Mammary microvascular endothelial cell (primary cell): ENCODE data around the gene SERPINB1. TPM values are rescaled to one million over a fixed set of nuclear protein-coding genes. Genes with fewer than 3 reads are reported as not detected.

Experiments
- total RNA-seq: library from RNA; depleted of rRNA; stranded (reverse); fragments of >200 nt; gene quantifications from 2 replicates; pipeline ENCODE4 v1.2.3, GENCODE V29; 2015

The SERPINB1 gene
- 73.7 and 75.5 TPM in 2 replicates for total RNA-seq

DNA sequence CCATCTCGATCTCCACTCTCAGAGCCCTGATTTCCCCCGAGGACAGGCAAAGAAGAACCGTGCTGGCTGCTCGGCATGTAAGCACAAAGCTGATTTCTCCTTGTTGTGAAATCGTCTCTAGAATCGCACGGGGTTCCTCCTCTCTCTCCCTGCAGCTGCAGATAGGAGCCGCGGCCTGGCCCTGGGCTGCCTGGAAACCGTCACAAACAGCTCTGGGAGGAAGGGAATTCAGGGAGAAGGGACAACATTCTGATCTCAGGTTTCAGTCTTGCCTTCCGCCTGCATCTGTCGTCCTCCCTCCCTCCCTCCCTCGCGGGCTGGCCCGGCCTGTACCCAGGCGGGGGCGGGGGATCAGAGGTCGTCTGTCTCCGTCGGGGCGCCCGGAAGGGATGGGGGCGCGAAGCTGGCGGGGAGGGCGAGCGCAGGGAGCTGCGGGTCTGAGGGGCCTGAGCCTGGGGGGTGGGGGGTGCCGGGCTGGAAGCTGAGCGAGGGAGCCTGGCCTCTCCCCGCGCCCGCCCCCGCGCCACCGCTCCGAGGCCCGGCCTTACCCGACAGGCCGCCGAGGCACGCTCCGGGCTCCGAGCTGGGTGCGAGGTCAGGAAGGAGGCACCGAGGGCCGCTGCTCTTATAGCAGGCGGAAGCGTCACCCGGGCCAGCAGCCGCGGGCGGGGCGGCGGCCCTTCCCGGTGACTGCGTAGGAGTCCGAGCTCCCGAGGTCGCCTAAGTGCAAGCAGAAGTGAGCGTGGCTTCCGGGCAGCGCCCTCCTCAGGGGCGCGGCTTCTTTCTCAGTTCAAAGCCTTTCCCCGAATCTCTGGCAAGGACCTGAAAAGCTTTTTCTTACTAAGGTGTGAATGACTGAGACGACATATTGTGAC, at the start of gene SERPINB1:
Gene SERPINB1 (minus strand): TSS at position 600 of the 875 bp plus-strand sequence. CDS start 1,277 bp downstream, outside the sequence.

Other genes with a start within 250 kb of the SERPINB1 start
- 0.05 and 0.20 TPM in 2 replicates for gene MYLK4, start 90.9 kb downstream of the SERPINB1 start, total RNA-seq
- gene WRNIP1, start 76.5 kb downstream of the SERPINB1 start, total RNA-seq, result 53.2 and 61.8 TPM in 2 replicates
- 95.6 and 110 TPM in 2 replicates for gene SERPINB9, start 61.4 kb upstream of the SERPINB1 start, total RNA-seq
- 157 and 185 TPM in 2 replicates for gene SERPINB6, start 129.7 kb upstream of the SERPINB1 start, total RNA-seq
- 50.5 and 60.6 TPM in 2 replicates for gene NQO2, start 158.0 kb upstream of the SERPINB1 start, total RNA-seq
- gene RIPK1, start 226.6 kb upstream of the SERPINB1 start, total RNA-seq, result 21.8 and 25.3 TPM in 2 replicates